ENCODE measurements around the gene KRT35. TPM values are rescaled to one million over a fixed set of nuclear protein-coding genes. Genes with fewer than 3 reads are reported as not detected.

KRT35 gene
- total RNA-seq, 4 donors from 2014 or later: not detected

- H3K27ac ChIP-seq: no peak overlapping the region
- peaks cover 0 to 8% of the 10 kb centered on the region in 2 donors for H3K4me1 ChIP-seq
- H3K36me3 ChIP-seq: no peaks in the 10 kb centered on the region
- DNase-seq: no peak
- in situ Hi-C loops (cut with MboI; ENCODE audit: low sequenced_read_pairs in 4 of 4) (no loop called here), intact Hi-C loops (cut with DNase I; ENCODE audit: low total_unique reads) (no loop called here)
- no peaks in the 10 kb centered on the region for H3K9me3 ChIP-seq
- peaks cover 43 to 51% (median 43%) of the 10 kb centered on the region in 3 donors for H3K27me3 ChIP-seq
- TF ChIP-seq, protein P1, sequence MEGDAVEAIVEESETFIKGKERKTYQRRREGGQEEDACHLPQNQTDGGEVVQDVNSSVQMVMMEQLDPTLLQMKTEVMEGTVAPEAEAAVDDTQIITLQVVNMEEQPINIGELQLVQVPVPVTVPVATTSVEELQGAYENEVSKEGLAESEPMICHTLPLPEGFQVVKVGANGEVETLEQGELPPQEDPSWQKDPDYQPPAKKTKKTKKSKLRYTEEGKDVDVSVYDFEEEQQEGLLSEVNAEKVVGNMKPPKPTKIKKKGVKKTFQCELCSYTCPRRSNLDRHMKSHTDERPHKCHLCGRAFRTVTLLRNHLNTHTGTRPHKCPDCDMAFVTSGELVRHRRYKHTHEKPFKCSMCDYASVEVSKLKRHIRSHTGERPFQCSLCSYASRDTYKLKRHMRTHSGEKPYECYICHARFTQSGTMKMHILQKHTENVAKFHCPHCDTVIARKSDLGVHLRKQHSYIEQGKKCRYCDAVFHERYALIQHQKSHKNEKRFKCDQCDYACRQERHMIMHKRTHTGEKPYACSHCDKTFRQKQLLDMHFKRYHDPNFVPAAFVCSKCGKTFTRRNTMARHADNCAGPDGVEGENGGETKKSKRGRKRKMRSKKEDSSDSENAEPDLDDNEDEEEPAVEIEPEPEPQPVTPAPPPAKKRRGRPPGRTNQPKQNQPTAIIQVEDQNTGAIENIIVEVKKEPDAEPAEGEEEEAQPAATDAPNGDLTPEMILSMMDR (IDR thresholded peaks at IDR 0.05 in 4 of 5, conservative IDR thresholded peaks at IDR 0.05 in 1 of 5): no peak
- no peak for TF ChIP-seq POLR2A (IDR thresholded peaks at IDR 0.05)
- ATAC-seq: no peak
- peak overlapping the region in 2 of 4 donors; percentile 9 to 17 for H3K4me3 ChIP-seq
Observed at GRCh38 chr17:41527063-41528023, 46.4 kb upstream of the KRT35 start.

- no peak overlapping the region for H3K27ac ChIP-seq
- no peak overlapping the region for H3K4me3 ChIP-seq
- peaks cover 26 to 38% (median 34%) of the 10 kb centered on the region in 3 donors for H3K27me3 ChIP-seq
- H3K9me3 ChIP-seq: no peaks in the 10 kb centered on the region
- no peak for ATAC-seq
- in situ Hi-C loops (cut with MboI; ENCODE audit: low sequenced_read_pairs in 4 of 4): no loop called here
- H3K36me3 ChIP-seq: no peaks in the 10 kb centered on the region
- peaks cover 0 to 8% of the 10 kb centered on the region in 2 donors for H3K4me1 ChIP-seq
- TF ChIP-seq, protein P1 (IDR thresholded peaks at IDR 0.05 in 4 of 5, conservative IDR thresholded peaks at IDR 0.05 in 1 of 5): no peak
- TF ChIP-seq POLR2A (IDR thresholded peaks at IDR 0.05): no peak
- DNase-seq: no peak
- intact Hi-C loops (cut with DNase I; ENCODE audit: low total_unique reads): no loop called here
Observed at GRCh38 chr17:41524261-41524660, 43.3 kb upstream of the KRT35 start.

- H3K27ac ChIP-seq: no peak overlapping the region
- no peak for ATAC-seq
- peaks cover 0 to 8% of the 10 kb centered on the region in 2 donors for H3K4me1 ChIP-seq
- no peaks in the 10 kb centered on the region for H3K9me3 ChIP-seq
- no peaks in the 10 kb centered on the region for H3K36me3 ChIP-seq
- no peak for DNase-seq
- peaks cover 22 to 33% (median 29%) of the 10 kb centered on the region in 3 donors for H3K27me3 ChIP-seq
- intact Hi-C loops (cut with DNase I; ENCODE audit: low total_unique reads) (no loop called here), in situ Hi-C loops (cut with MboI; ENCODE audit: low sequenced_read_pairs in 4 of 4) (no loop called here)
- TF ChIP-seq POLR2A (IDR thresholded peaks at IDR 0.05): no peak
- TF ChIP-seq, protein P1 (IDR thresholded peaks at IDR 0.05 in 4 of 5, conservative IDR thresholded peaks at IDR 0.05 in 1 of 5): no peak
- no peak overlapping the region for H3K4me3 ChIP-seq
Observed at GRCh38 chr17:41523787-41524186, 42.8 kb upstream of the KRT35 start.

GRCh38 chr17:41523225-41523593 lies 42.3 kb upstream of the KRT35 start:
- H3K27ac ChIP-seq: no peak overlapping the region
- intact Hi-C loops (cut with DNase I; ENCODE audit: low total_unique reads) (no loop called here), in situ Hi-C loops (cut with MboI; ENCODE audit: low sequenced_read_pairs in 4 of 4) (no loop called here)
- no peaks in the 10 kb centered on the region for H3K9me3 ChIP-seq
- no peak overlapping the region for H3K4me3 ChIP-seq
- H3K27me3 ChIP-seq: peaks cover 16 to 28% (median 23%) of the 10 kb centered on the region in 3 donors
- no peak for ATAC-seq
- H3K36me3 ChIP-seq: no peaks in the 10 kb centered on the region
- no peak for TF ChIP-seq POLR2A (IDR thresholded peaks at IDR 0.05)
- TF ChIP-seq, protein P1 (IDR thresholded peaks at IDR 0.05 in 4 of 5, conservative IDR thresholded peaks at IDR 0.05 in 1 of 5): no peak
- no peak for DNase-seq
- H3K4me1 ChIP-seq: peaks cover 0 to 7% of the 10 kb centered on the region in 2 donors

All from gastrocnemius medialis (tissue), 4 donors.